Activated T-helper 1 cell treated with anti-CD3 and anti-CD28 coated beads, Interleukin-2, amount 50 U/mL, for 16 hours (primary cell): Measurements from ENCODE around the gene BPHL.
"Not testable (repeated sequence)": the region's sequence is repeated elsewhere in the genome, so short reads cannot be mapped to it uniquely, and the experiment has no call there.

Experiments
- DNase-seq, 2 donors: peaks; one replicate each; pipeline ENCODE4 v3.0.0-alpha.2; 2020; ENCODE audit warnings: low read depth in 1 of 2, low spot score in 1 of 2

BPHL gene

DNA sequence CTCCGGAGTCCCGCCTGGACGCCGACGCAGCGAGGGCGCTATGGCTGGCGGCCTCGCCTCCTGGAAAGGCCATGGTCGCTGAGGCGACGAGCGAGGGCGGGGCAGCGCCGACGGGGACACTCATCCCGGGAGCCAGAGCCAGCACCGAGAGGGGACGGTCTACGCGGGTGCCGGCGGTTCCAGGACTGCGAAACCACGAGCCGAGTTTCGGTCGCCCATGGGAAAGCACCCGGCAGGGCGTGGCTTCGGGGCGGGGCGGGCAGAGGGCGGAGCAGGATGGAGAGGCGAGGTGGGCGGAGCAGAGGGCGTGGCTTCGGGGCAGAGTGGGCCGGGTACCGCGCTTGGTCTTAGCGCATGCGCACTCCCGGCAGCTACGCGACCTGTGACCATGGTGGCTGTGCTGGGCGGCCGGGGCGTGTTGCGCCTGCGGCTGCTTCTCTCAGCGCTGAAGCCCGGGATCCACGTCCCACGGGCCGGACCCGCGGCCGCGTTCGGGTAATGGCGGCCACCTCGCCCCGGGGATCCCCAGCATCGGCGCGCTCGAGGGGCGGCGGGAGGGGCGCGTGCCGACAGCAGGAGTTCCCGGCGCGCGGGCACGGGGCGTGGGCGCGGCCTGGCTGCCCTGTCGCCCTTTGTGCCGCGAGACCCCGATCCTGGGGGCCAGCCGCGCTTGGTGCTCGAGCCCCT, at the start of gene BPHL:
TSS of gene BPHL (plus strand) at position 359 of the 687 bp plus-strand sequence. CDS start at position 389, 30 bp downstream.
- DNase-seq = peak; percentile 99

DNA sequence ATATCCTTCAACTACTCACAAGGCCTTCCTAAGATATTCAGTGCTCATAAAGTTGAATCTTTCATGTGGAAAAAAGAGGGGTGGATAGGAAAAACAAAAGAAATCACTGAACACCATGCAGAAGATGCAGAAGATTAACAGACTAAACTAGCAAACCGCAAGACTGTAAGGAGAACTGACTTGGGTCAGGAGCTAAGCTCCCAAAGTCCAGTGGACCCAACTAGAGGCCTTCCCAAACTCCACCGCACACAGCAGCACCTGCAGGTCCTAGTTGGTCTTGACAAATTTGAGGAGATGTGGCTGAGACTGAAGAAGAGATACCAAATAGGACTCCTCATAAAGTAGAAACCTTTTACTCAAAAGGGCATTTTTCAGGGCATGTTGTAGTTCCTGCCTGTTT, 46.9 kb upstream of the BPHL start:
- no peak for DNase-seq

GRCh38 chr6:3072798-3073197, 45.7 kb upstream of the BPHL start:
- DNase-seq = no peak

GRCh38 chr6:3073382-3073781, 45.1 kb upstream of the BPHL start:
- DNase-seq = no peak

- DNase-seq = no peak
Measured at GRCh38 chr6:3075772-3076113, 42.8 kb upstream of the BPHL start.

GRCh38 chr6:3076320-3076719, 42.2 kb upstream of the BPHL start:
- DNase-seq = no peak

- DNase-seq = no peak
Measured at GRCh38 chr6:3077430-3077829, 41.1 kb upstream of the BPHL start.

DNA sequence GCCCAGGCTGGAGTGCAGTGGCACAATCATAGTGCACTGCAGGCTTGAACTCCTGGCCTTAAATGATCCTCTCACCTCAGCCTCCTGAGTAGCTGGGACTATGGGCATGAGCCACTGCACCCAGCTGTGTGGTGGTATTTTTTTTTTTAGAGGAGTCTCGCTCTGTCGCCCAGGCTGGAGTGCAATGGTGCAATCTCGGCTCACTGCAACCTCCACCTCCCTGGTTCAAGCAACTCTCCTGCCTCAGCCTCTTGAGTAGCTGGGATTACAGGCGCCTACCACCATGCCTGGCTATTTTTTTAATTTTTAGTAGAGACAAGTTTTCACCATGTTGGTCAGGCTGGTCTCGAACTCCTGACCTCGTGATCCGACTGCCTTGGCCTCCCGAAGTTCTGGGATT, 39.6 kb upstream of the BPHL start:
- not testable (repeated sequence) for DNase-seq

GRCh38 chr6:3079682-3080081, 38.8 kb upstream of the BPHL start:
- no peak for DNase-seq

DNA sequence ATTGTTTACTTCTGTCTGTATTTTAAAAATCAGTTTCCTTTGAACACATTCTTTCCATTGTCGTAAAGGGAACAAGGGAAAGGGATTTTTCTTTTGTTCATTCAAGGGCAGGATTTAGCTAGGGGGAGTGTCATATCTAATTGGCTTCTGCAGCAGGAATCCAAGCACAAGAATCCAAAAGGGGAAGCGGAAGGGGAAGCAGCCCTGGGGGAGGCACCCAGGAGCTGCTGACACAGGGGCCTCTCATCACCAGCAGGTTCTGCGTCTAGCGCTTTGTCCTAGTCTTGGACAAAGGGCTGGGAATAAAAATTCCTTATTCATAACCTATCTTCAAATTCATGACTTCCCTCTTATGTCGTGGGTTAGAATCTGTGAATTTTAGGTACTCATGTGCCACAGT, 36.6 kb upstream of the BPHL start:
- no peak for DNase-seq

GRCh38 chr6:3085074-3085473, 33.4 kb upstream of the BPHL start:
- no peak for DNase-seq

- DNase-seq = no peak
Measured at GRCh38 chr6:3086282-3086946, 32.1 kb upstream of the BPHL start.

DNA sequence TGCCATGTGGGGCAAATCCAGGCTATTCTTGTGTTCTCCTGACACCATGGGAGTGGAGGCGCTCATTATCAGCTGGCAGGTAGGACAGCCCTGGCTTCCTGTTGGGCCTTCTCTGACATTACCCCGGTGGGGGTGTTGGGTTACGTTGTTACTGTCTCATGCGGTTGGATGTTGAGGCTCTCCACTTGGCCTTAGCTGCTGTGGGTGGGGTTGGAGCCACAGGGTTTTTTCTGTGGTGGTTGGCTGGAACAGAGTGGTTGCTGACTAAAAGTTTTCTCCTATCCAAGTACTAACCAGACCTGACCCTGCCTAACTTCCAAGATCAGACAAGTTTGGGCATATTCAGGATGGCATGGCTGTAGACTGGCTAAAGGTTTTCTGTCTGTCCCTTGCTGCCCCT, 30.1 kb upstream of the BPHL start:
- DNase-seq = no peak

DNA sequence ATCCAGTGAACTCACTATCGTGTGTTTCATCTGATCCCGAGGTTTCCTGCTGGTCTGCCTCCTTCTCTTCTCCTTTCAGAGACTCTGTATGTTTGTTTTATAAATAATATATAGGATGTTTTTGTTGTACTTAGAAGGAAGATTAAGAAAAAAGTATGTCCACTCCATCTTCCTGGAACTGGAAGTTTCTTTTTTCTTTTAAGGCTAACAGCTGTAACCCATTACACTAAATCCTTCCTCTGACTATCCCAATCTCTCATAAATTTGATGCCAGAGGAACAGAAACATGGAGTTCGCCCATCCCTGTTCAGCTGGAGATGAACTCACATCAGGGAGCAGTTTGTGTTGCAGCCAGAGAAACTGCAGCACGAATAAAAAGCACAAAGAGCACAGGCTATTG, 29.5 kb upstream of the BPHL start:
- no peak for DNase-seq

DNA sequence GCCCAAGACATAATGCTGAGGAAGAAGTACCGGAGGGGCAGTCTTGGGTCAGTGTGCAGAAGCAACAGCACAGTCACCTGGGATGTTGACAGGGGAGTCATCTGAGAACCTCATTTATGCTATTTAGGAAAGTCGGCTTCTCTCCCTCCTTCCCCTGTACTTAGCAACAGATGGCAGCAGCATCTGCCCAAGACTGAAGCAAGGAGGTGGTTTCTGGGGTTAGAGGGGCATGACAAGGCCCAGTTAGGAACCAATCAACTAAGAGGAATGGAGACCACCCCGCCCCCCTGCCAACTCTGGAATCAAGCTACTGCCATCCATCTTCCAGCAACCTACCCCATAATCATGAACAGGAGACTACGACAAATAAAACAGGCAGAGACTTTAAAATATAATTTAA, 28.5 kb upstream of the BPHL start:
- DNase-seq = no peak

DNA sequence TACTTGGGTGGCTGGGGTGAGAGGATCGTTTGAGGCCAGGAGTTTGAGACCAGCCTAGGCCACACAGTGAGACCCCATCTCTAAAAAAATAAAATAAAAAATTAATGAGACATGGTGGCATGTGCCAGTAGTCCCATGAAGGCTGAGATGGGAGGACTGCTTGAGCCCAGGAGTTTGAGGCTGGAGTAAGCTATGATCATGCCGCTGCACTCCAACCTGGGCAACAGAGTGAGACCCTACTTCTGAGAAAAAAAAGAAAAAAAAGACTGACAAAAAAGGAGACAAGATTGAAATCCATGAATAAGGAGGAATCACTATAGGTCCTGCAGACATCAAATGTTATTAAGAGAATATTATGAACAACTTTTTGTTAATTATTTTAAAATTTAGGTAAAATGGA, 23.7 kb upstream of the BPHL start:
- DNase-seq = no peak

- no peak for DNase-seq
Measured at GRCh38 chr6:3102875-3103274, 15.6 kb upstream of the BPHL start.

GRCh38 chr6:3108746-3109414, 9.6 kb upstream of the BPHL start:
- DNase-seq = no peak

DNA sequence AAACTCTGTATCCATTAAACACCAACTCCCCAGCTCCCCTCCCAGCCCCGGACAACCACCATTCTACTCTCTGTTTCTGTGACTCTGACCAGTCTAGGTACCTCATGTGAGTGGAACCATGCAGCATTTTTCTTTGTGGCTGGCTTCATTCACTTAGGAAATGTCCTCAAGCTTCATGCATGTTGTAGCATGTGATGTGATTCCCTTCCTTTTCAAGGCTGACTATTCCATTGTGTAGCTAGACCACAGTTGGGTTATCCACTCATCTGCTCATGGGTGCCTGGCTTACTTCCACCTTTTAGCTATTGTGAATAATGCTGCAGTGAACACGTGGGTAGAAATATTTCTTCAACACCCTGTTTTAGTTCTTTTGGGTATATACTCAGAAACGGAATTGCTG, 8.8 kb upstream of the BPHL start:
- DNase-seq = no peak

- no peak for DNase-seq
Measured at GRCh38 chr6:3114377-3114776, 4.1 kb upstream of the BPHL start.

DNA sequence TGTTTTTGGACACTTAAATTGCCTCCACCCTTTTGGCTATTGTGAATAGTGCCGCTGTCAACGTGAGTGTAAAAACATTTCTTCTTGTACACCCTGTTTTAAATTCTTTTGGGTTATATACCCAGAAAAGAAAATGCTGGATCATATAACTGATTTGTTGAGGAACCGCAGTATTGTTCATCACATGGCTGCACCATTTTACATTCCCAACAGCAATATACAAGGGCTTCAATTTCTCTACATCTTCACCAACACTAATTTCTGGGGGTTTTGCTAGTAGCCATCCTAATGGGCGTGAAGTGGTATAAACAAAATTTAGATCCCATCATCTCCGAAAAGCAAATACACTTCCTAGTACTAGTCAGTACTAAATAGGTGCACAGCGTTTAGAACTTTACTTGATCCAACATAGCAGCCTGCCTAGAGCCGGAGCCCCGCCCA, 579 bp upstream of the BPHL start:
- no peak for DNase-seq

- no peak for DNase-seq
Measured at GRCh38 chr6:3119040-3119723, 671 bp downstream of the BPHL start.
